ENCODE data around the gene MYO1H.

- TF ChIP-seq CTCF (IDR thresholded peaks at IDR 0.05) (no peak), POLR2A (IDR thresholded peaks at IDR 0.05) (no peak)
Measured at GRCh38 chr12:109459247-109459646, 111.5 kb downstream of the MYO1H start.
